SK-N-SH (cell line): ENCODE measurements around the gene THBD. TPM values are rescaled to one million over a fixed set of nuclear protein-coding genes. Genes with fewer than 3 reads are reported as not detected.

ENCODE experiments used
- CTCF ChIA-PET: fragments of 300-600, 350-600 bp; formaldehyde crosslinking; extraction: SDS; loops from one replicate; lab custom pipeline; 2021; lab: Yijun Ruan, JAX
- POLR2A ChIA-PET: fragments of 350-600 bp; sonication (Branson Sonifier 250); formaldehyde crosslinking; extraction: SDS; loops from one replicate; lab custom pipeline; 2020; ENCODE audit warnings: antibody characterized with exemption, inconsistent platforms; lab: Yijun Ruan, JAX
- DNase-seq: peaks from one replicate; pipeline ENCODE4 v3.0.0; 2012
- H2AFZ ChIP-seq: fragments of 200-600 bp; sonication (generic); 2 replicates; pipeline ENCODE4 v1.8.1; 2016; ENCODE audit warnings: antibody characterized with exemption, mild to moderate bottlenecking, low read depth
- H3F3A ChIP-seq: fragments of 200-600 bp; sonication (generic); replicated peaks from 2 replicates; pipeline ENCODE3; 2016; ENCODE audit warnings: antibody characterized with exemption, mild to moderate bottlenecking; ENCODE audit not compliant: insufficient read depth
- H3K27ac ChIP-seq, 2 experiments: fragments of 200-500 bp in 1 of 2; fragments of 200-600 bp in 1 of 2; sonication (Bioruptor generic) in 1 of 2; sonication (generic), shearing (Covaris generic) in 1 of 2; 2 replicates each; pipeline versions ENCODE4 v1.5.1 to v1.6.1; 2014 to 2016; ENCODE audit warnings: low read depth in 2 of 2, inconsistent platforms in 1 of 2, low read length in 1 of 2, mild to moderate bottlenecking in 1 of 2, mixed read lengths in 1 of 2
- H3K27me3 ChIP-seq: fragments of 200-600 bp; sonication (generic), shearing (Covaris generic); 2 replicates; pipeline ENCODE4 v1.6.1; 2016; ENCODE audit warnings: mixed run types; ENCODE audit not compliant: insufficient read depth
- H3K36me3 ChIP-seq, 2 experiments: fragments of 200-500 bp in 1 of 2; fragments of 200-600 bp in 1 of 2; sonication (Bioruptor generic) in 1 of 2; sonication (generic) in 1 of 2; replicated peaks in 1 of 2; 2 replicates each; pipeline versions ENCODE3 to v1.5.1; 2014 to 2016; ENCODE audit warnings: low read length in 1 of 2, mild to moderate bottlenecking in 1 of 2; ENCODE audit not compliant: insufficient read depth in 2 of 2, control insufficient read depth in 1 of 2
- H3K4me1 ChIP-seq, 2 experiments: fragments of 200-500 bp in 1 of 2; fragments of 200-600 bp in 1 of 2; sonication (Bioruptor generic) in 1 of 2; sonication (generic), shearing (Covaris generic) in 1 of 2; 2 replicates each; pipeline versions ENCODE4 v1.5.1 to v1.6.1; 2014 to 2016; ENCODE audit warnings: low read depth in 1 of 2, low read length in 1 of 2, mixed run types in 1 of 2; ENCODE audit not compliant: insufficient read depth in 2 of 2, control insufficient read depth in 1 of 2
- H3K4me2 ChIP-seq: fragments of 200-600 bp; sonication (generic), shearing (Covaris generic); 2 replicates; pipeline ENCODE4 v1.6.1; 2017; ENCODE audit warnings: mixed run types
- H3K4me3 ChIP-seq, 2 experiments: fragments of 200-500 bp in 1 of 2; fragments of 200-600 bp in 1 of 2; sonication (Bioruptor generic) in 1 of 2; sonication (generic), shearing (Covaris generic) in 1 of 2; 2 replicates each; pipeline versions ENCODE4 v1.5.1 to v1.8.1; 2014 to 2016; ENCODE audit warnings: low read depth in 2 of 2, inconsistent platforms in 1 of 2, low read length in 1 of 2, mild to moderate bottlenecking in 1 of 2, mixed read lengths in 1 of 2, moderate library complexity in 1 of 2
- H3K79me2 ChIP-seq: fragments of 200-600 bp; sonication (generic); 2 replicates; pipeline ENCODE4 v1.8.1; 2017; ENCODE audit warnings: mild to moderate bottlenecking; ENCODE audit not compliant: insufficient read depth
- H3K9ac ChIP-seq: fragments of 200-600 bp; sonication (generic); 2 replicates; pipeline ENCODE4 v1.6.1; 2017; ENCODE audit warnings: mixed run types
- H3K9me2 ChIP-seq: fragments of 200-600 bp; sonication (generic); 2 replicates; pipeline ENCODE4 v1.6.1; 2017; ENCODE audit warnings: mixed run types
- H3K9me3 ChIP-seq: fragments of 200-600 bp; sonication (generic); 2 replicates; pipeline ENCODE4 v1.6.1; 2017; ENCODE audit warnings: mixed run types, mild to moderate bottlenecking, moderate library complexity
- H4K20me1 ChIP-seq: fragments of 200-600 bp; sonication (generic); 2 replicates; pipeline ENCODE4 v1.6.1; 2017; ENCODE audit warnings: mild to moderate bottlenecking, mixed run types; ENCODE audit not compliant: insufficient read depth
- CHD2 ChIP-seq: fragments of 150-350 bp; IDR thresholded peaks from 2 replicates; pipeline ENCODE4 v1.6.1; 2018; ENCODE audit warnings: low read length; ENCODE audit not compliant: partially characterized antibody
- EP300 ChIP-seq, 2 experiments: IDR thresholded peaks; 2 replicates each; pipeline versions ENCODE4 v1.4.0 to v1.6.1; 2012; ENCODE audit warnings: borderline replicate concordance in 1 of 2, low read depth in 1 of 2, low read length in 1 of 2
- EZH2phosphoT487 ChIP-seq: fragments of 200-600 bp; sonication (generic); IDR thresholded peaks from 2 replicates; pipeline ENCODE4 v1.6.1; 2017; ENCODE audit warnings: low read depth, mixed run types, mild to moderate bottlenecking, antibody characterized with exemption, moderate library complexity, borderline replicate concordance
- FOSL2 ChIP-seq: IDR thresholded peaks from 2 replicates; pipeline ENCODE4 v1.4.0; 2012; ENCODE audit warnings: low read depth, mild to moderate bottlenecking, moderate library complexity, borderline replicate concordance
- FOXJ3 ChIP-seq: sonication (generic); formaldehyde crosslinking; IDR thresholded peaks from 2 replicates; pipeline ENCODE4 v1.5.1; 2020; ENCODE audit warnings: mild to moderate bottlenecking, missing genetic modification reagents
- FOXM1 ChIP-seq: IDR thresholded peaks from 2 replicates; pipeline ENCODE4 v1.4.0; 2012; ENCODE audit warnings: low read depth, mild to moderate bottlenecking
- GATA2 ChIP-seq: sonication (generic); formaldehyde crosslinking; IDR thresholded peaks from 2 replicates; pipeline ENCODE4 v1.5.0; 2020; ENCODE audit warnings: mild to moderate bottlenecking, missing genetic modification reagents
- MEF2A ChIP-seq: IDR thresholded peaks from 2 replicates; pipeline ENCODE4 v1.4.0; 2012; ENCODE audit warnings: low read depth, borderline replicate concordance
- MXI1 ChIP-seq: IDR thresholded peaks from 2 replicates; pipeline ENCODE4 v1.6.1; 2012; ENCODE audit warnings: mild to moderate bottlenecking, low read depth, low read length, improper control_type of control experiment
- NRF1 ChIP-seq: IDR thresholded peaks from 2 replicates; pipeline ENCODE4 v1.6.1; 2012; ENCODE audit warnings: low read depth, mild to moderate bottlenecking, low read length
- RCOR1 ChIP-seq: fragments of 150-350 bp; IDR thresholded peaks from 2 replicates; pipeline ENCODE4 v1.6.1; 2017; ENCODE audit warnings: antibody characterized with exemption, low read length
- RFX5 ChIP-seq: IDR thresholded peaks from 2 replicates; pipeline ENCODE4 v1.6.1; 2012; ENCODE audit warnings: mild to moderate bottlenecking, improper control_type of control experiment, low read length
- RXRA ChIP-seq: IDR thresholded peaks from 2 replicates; pipeline ENCODE4 v1.4.0; 2012; ENCODE audit warnings: low read depth, mild to moderate bottlenecking, borderline replicate concordance
- SIN3A ChIP-seq: IDR thresholded peaks from 2 replicates; pipeline ENCODE4 v1.6.1; 2012; ENCODE audit warnings: low read depth, mild to moderate bottlenecking, low read length, moderate library complexity, borderline replicate concordance
- SMC3 ChIP-seq: IDR thresholded peaks from 2 replicates; pipeline ENCODE4 v1.6.1; 2012; ENCODE audit warnings: low read depth, low read length, improper control_type of control experiment
- TAF1 ChIP-seq: IDR thresholded peaks from 2 replicates; pipeline ENCODE4 v1.6.1; 2012; ENCODE audit warnings: low read depth, mild to moderate bottlenecking, low read length, moderate library complexity, borderline replicate concordance
- TCF12 ChIP-seq: IDR thresholded peaks from 2 replicates; pipeline ENCODE4 v1.4.0; 2012
- YY1 ChIP-seq: IDR thresholded peaks from 2 replicates; pipeline ENCODE4 v1.4.0; 2012; ENCODE audit warnings: low read depth, mild to moderate bottlenecking
- WGBS: methylation state at CpG from one replicate; pipeline ENCODE4 v1.1.6; 2017; ENCODE audit warnings: low lambda C conversion rate; 5-methylcytosine and 5-hydroxymethylcytosine counted together
- polyA plus RNA-seq, 3 experiments: library from polyadenylated mRNA; depleted of rRNA; stranded (reverse); fragments of >200 nt; gene quantifications; 2 replicates each; pipeline ENCODE4 v1.2.3, GENCODE V29; 2012
- TF ChIP-seq, protein P1 (sequence below): fragments of 150-350 bp; IDR thresholded peaks from 2 replicates; pipeline ENCODE4 v1.6.1; 2016; ENCODE audit warnings: mild to moderate bottlenecking, low read depth, low read length
- TF ChIP-seq, protein P2 (sequence below): IDR thresholded peaks from 2 replicates; pipeline ENCODE4; 2012
- TF ChIP-seq, protein P3 (sequence below): IDR thresholded peaks from 2 replicates; pipeline ENCODE4 v1.6.1; 2012; ENCODE audit warnings: mild to moderate bottlenecking, low read depth, low read length, moderate library complexity

THBD gene
- polyA plus RNA-seq, 1 of the 3 experiments (the other 2 are of a cell fraction): 0.33 TPM

GRCh38 chr20:23039136-23039875, 10.2 kb downstream of the THBD start:
- Histone ChIP-seq H3K4me2 (no peak overlapping the region), H3K4me1 (no peaks in the 10 kb centered on the region), H3K9me2 (no peaks in the 10 kb centered on the region), H3K27me3 (peaks cover 83% of the 10 kb centered on the region), H3K36me3 (no peaks in the 10 kb centered on the region), H3K9me3 (no peaks in the 10 kb centered on the region), H3F3A (no peaks in the 10 kb centered on the region), H2AFZ (no peak overlapping the region), H3K9ac (no peak overlapping the region), H3K79me2 (no peaks in the 10 kb centered on the region), H3K4me3 (no peak overlapping the region), H4K20me1 (no peaks in the 10 kb centered on the region), H3K27ac (no peak overlapping the region)
- TF ChIP-seq SMC3 (no peak), SIN3A (no peak), RFX5 (no peak), TAF1 (no peak), RCOR1 (no peak), YY1 (no peak)
- TF ChIP-seq, protein P1, sequence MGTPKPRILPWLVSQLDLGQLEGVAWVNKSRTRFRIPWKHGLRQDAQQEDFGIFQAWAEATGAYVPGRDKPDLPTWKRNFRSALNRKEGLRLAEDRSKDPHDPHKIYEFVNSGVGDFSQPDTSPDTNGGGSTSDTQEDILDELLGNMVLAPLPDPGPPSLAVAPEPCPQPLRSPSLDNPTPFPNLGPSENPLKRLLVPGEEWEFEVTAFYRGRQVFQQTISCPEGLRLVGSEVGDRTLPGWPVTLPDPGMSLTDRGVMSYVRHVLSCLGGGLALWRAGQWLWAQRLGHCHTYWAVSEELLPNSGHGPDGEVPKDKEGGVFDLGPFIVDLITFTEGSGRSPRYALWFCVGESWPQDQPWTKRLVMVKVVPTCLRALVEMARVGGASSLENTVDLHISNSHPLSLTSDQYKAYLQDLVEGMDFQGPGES: no peak
- 12% methylated on average over 5 of the region's 5 CpGs for WGBS
- ChIA-PET POLR2A (no interaction called here), CTCF (no interaction called here)
- DNase-seq: no peak

DNA sequence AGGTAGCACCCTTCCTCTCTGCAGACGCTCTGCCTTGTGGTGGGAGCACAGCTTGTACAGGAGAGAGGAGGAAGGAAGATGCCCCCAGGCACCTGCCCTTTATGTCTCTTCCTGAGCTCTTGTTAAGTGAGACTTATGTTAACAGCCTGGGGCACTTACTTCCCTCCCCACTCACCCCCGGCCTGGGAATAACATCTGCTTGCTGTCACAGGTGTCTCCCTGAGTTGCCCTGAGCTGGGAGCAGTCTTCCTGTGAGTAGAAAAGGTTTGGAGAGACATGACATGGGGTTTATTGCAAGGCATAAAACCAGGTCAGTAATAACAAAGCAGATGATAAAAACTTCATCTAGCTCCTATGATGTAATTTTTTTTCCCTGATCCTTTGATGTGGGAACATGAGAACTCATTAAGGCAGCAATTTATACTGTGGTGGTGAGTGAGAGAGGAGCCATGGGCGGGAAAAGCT, 12.4 kb downstream of the THBD start:
- ChIA-PET CTCF (interaction anchor here (0.8 kb wide), 1 partner anchor 302 kb away, joined by 3 read pairs; no protein-coding TSS in a partner anchor), POLR2A (no interaction called here)
- no peaks in the 10 kb centered on the region for H3K9me3 ChIP-seq
- H3K36me3 ChIP-seq: no peaks in the 10 kb centered on the region
- H3F3A ChIP-seq: no peaks in the 10 kb centered on the region
- H3K9me2 ChIP-seq: no peaks in the 10 kb centered on the region
- no peak overlapping the region for H3K27ac ChIP-seq
- 3% methylated on average over 2 of the region's 3 CpGs for WGBS
- no peak overlapping the region for H3K4me2 ChIP-seq
- H3K27me3 ChIP-seq: peaks cover 83% of the 10 kb centered on the region
- no peak overlapping the region for H3K4me3 ChIP-seq
- no peaks in the 10 kb centered on the region for H4K20me1 ChIP-seq
- no peaks in the 10 kb centered on the region for H3K79me2 ChIP-seq
- H3K4me1 ChIP-seq: no peaks in the 10 kb centered on the region
- no peak overlapping the region for H3K9ac ChIP-seq
- DNase-seq: no peak
- no peak overlapping the region for H2AFZ ChIP-seq
- TF ChIP-seq FOXJ3 (CRISPR knock-in tag) (no peak), EZH2phosphoT487 (no peak), EP300 (IDR thresholded peaks at IDR 0.05; ENCODE audit: borderline replicate concordance in 1 of 2, low read depth in 1 of 2, low read length in 1 of 2) (no peak), FOSL2 (no peak), SMC3 (no peak), MEF2A (no peak), TCF12 (no peak), MXI1 (no peak), CHD2 (no peak), GATA2 (CRISPR knock-in tag) (no peak), FOXM1 (no peak), RXRA (no peak), RCOR1 (no peak), NRF1 (no peak)
- TF ChIP-seq, protein P2, sequence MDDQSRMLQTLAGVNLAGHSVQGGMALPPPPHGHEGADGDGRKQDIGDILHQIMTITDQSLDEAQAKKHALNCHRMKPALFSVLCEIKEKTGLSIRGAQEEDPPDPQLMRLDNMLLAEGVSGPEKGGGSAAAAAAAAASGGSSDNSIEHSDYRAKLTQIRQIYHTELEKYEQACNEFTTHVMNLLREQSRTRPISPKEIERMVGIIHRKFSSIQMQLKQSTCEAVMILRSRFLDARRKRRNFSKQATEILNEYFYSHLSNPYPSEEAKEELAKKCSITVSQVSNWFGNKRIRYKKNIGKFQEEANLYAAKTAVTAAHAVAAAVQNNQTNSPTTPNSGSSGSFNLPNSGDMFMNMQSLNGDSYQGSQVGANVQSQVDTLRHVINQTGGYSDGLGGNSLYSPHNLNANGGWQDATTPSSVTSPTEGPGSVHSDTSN: no peak
- TF ChIP-seq, protein P1: no peak
- TF ChIP-seq, protein P3, sequence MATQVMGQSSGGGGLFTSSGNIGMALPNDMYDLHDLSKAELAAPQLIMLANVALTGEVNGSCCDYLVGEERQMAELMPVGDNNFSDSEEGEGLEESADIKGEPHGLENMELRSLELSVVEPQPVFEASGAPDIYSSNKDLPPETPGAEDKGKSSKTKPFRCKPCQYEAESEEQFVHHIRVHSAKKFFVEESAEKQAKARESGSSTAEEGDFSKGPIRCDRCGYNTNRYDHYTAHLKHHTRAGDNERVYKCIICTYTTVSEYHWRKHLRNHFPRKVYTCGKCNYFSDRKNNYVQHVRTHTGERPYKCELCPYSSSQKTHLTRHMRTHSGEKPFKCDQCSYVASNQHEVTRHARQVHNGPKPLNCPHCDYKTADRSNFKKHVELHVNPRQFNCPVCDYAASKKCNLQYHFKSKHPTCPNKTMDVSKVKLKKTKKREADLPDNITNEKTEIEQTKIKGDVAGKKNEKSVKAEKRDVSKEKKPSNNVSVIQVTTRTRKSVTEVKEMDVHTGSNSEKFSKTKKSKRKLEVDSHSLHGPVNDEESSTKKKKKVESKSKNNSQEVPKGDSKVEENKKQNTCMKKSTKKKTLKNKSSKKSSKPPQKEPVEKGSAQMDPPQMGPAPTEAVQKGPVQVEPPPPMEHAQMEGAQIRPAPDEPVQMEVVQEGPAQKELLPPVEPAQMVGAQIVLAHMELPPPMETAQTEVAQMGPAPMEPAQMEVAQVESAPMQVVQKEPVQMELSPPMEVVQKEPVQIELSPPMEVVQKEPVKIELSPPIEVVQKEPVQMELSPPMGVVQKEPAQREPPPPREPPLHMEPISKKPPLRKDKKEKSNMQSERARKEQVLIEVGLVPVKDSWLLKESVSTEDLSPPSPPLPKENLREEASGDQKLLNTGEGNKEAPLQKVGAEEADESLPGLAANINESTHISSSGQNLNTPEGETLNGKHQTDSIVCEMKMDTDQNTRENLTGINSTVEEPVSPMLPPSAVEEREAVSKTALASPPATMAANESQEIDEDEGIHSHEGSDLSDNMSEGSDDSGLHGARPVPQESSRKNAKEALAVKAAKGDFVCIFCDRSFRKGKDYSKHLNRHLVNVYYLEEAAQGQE: no peak
